Measurements from ENCODE around the gene SCPEP1. TPM values are rescaled to one million over a fixed set of nuclear protein-coding genes. Genes with fewer than 3 reads are reported as not detected.

The SCPEP1 gene
- total RNA-seq, 1 donor: 55.6 TPM

DNA sequence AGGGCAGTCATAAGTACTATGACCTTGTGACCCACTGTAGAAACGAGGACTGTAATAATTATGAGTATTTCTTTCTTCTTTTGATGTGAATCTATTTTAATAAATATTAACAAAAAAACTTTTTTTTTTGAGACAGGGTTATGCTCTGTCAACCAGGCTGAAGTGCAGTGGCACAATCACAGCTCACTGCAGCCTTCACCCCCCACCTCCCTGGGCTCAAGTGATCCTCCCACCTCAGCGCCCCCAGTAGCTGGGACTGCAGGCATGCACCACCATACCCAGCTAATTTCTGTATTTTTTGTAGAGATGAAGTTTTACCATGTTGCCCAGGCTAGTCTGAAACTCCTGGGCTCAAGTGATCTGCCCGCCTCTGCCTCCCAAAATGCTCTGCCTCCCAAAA is 32.6 kb downstream of the SCPEP1 start:
- TF ChIP-seq, protein P1, sequence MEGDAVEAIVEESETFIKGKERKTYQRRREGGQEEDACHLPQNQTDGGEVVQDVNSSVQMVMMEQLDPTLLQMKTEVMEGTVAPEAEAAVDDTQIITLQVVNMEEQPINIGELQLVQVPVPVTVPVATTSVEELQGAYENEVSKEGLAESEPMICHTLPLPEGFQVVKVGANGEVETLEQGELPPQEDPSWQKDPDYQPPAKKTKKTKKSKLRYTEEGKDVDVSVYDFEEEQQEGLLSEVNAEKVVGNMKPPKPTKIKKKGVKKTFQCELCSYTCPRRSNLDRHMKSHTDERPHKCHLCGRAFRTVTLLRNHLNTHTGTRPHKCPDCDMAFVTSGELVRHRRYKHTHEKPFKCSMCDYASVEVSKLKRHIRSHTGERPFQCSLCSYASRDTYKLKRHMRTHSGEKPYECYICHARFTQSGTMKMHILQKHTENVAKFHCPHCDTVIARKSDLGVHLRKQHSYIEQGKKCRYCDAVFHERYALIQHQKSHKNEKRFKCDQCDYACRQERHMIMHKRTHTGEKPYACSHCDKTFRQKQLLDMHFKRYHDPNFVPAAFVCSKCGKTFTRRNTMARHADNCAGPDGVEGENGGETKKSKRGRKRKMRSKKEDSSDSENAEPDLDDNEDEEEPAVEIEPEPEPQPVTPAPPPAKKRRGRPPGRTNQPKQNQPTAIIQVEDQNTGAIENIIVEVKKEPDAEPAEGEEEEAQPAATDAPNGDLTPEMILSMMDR (IDR thresholded peaks at IDR 0.05; ENCODE audit: insufficient read depth, low read length): no peak
- H3K4me3 ChIP-seq (ENCODE audit: low read depth, low read length): no peak overlapping the region
- DNase-seq (ENCODE audit: low read depth): no peak

- TF ChIP-seq, protein P1 (IDR thresholded peaks at IDR 0.05; ENCODE audit: insufficient read depth, low read length): no peak
- no peak for DNase-seq (ENCODE audit: low read depth)
- no peak overlapping the region for H3K4me3 ChIP-seq (ENCODE audit: low read depth, low read length)
Measured at GRCh38 chr17:57011491-57012015, 33.6 kb downstream of the SCPEP1 start.

DNA sequence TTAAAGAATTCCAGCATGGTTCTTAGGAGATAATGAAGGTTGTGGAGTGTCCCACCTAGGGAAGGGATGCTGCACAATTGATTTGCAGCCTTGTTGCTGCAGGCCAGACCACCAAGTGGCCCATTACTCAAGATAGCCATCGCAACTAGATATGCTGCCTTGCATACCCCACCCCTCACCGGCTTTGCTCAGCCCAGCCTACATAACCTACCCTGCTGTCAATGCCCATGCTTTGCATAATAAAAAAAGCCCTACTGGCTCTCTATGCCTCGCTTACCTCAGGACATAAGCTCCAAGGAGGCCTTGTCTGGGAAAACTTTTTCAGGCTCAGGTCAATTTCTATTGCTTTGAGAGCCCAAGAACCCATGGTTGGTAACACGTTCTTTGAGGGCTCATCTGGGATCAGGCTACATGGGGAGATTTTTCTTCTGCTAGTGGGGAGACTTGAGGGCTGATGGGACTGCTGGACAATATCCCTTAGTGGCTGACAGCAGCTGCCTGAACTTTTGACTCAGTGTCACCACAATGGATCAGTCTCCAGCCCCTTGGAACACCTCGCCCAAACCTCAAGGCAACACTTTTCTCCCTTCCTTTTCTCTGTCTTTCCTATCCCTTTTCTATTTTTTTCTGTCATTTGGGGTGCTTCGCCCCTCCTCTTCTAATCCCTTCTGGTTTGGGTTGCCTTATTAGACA is 38.3 kb downstream of the SCPEP1 start:
- TF ChIP-seq, protein P1 (IDR thresholded peaks at IDR 0.05; ENCODE audit: insufficient read depth, low read length): no peak
- no peak overlapping the region for H3K4me3 ChIP-seq (ENCODE audit: low read depth, low read length)
- no peak for DNase-seq (ENCODE audit: low read depth)

DNA sequence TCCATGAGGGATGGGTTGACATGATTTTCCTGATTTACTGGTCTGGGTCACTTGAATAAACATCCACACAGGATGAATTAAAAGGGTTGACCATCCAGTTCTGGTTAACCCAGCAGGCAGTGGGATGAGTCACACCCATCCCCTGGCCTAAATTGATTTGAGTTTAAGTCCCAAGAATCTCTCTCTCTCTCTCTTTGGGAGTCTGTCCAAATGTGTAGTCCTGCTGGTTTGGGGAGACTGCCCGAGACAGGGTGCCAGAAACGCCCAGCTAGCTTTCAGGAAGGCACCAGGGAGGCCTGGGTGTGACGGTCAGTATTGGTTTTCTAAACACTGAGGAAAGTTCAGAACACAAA is 38.8 kb downstream of the SCPEP1 start:
- H3K4me3 ChIP-seq (ENCODE audit: low read depth, low read length): no peak overlapping the region
- TF ChIP-seq, protein P1 (IDR thresholded peaks at IDR 0.05; ENCODE audit: insufficient read depth, low read length): no peak
- DNase-seq (ENCODE audit: low read depth): peak; percentile 26

- no peak overlapping the region for H3K4me3 ChIP-seq (ENCODE audit: low read depth, low read length)
- TF ChIP-seq, protein P1 (IDR thresholded peaks at IDR 0.05; ENCODE audit: insufficient read depth, low read length): no peak
- no peak for DNase-seq (ENCODE audit: low read depth)
Measured at GRCh38 chr17:57017625-57018024, 39.7 kb downstream of the SCPEP1 start.

DNA sequence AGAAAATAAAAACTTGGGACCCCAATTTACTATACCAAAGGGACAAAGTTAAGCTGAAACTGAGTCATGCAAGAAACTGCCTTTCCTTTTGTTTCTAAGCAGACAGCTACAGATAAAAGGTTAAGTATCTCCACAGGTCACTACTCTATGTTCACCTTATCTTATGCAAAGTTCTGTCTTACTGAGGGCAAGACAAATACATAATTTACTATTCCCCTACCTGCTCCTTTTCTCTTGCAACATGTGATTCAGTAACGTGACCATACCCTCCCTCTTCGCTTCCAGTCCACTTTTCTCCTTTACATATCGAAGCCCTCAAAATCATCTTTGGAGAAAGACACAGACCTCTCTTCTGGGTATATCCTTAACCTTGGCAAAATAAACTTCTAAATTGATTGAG is 42.3 kb downstream of the SCPEP1 start:
- no peak overlapping the region for H3K4me3 ChIP-seq (ENCODE audit: low read depth, low read length)
- no peak for DNase-seq (ENCODE audit: low read depth)
- TF ChIP-seq, protein P1 (IDR thresholded peaks at IDR 0.05; ENCODE audit: insufficient read depth, low read length): no peak
